ENCODE data around the gene LRRC4C.
"Not testable (repeated sequence)": the region's sequence is repeated elsewhere in the genome, so short reads cannot be mapped to it uniquely, and the experiment has no call there.

LRRC4C gene

DNA sequence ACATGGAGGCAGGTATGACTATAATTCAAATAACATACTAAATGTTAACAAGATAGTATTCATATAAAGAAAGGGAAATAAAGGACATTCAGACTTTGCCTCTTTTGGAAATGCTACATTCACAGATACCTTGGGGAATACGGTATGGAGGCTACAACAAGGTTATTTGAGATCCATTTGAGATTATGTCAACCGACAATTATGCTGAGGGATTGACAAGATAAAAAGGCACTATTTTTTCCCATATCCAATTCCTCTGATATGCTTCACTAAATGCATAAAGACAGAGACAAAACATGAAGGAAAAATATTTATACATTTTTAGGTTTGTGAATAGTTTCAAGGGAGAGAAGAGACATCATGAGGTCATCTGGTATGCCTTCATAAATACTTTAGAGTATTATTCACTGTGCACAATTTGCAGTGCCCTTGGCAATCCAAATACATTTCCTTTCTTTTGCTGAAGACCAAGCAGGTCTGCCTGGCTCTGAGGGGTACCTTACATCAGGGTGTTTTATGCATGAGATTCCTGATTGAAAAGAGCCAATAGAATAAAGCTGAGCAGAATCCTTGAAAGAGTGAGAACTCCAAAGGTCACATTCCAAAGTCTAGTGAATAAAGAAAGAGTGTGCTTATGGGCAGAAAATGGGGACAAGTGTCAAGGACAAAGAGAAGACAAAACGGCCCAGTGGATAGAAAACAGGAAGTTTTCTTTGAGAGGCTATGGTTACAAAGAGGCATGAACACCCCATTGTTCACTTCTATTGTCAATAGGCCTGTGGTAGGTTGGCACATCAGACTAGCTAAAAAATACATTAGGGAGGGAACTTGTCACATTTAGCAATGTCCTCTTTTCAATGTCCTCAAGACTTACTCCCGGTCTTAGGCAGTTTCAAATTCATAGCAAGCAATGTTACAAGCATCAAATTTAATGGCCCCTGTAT, 455.8 kb downstream of the LRRC4C start:
- no peak for DNase-seq

DNA sequence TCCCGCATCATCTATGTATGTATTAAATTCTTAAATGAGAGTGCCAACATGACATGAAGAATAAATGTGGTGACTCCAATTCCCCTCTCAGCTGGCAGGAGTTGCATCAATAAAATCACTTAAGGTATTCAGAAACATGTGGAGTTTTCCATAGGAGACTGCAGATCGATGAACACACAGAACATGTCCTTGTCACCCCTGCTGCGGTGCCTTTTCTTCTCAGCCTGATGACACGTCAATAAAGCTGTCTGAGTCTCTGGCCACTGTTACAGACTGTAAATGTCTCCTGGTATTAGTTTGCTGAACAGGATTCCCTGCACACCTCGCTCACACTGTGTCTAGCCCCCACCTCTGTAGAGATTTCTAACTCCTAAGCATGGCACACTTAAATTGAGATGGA, 460.5 kb downstream of the LRRC4C start:
- DNase-seq: no peak

DNA sequence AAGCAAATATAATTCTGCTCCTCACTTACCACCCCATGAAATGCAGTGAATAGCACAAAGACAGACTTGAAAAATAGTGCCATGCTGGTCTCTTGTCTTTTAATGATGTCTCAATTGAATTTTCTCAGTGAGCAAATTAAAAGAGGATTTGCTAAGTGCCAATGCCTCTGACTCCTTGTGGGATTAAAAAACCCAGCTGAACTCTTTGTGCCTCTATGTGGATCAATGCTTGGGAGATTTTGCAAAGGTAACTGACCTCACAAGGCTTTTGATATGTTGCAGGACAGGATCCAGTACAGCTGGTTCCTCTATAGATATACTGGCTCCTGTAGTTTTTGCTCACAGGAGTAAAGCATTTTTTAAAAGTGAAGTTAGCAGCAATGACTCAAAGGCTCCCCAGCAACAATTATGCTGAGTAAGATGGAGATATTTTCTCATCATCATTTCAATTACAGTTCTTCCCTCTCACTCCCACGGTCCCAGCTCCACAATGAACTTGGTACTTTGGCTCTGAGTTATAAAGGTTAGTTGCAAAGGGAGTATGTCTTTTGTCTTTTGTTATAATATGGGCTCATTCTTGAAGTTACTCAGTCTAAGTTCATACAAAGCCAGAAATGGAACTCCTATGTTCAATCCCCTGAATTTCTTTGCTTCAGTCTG, 471.5 kb downstream of the LRRC4C start:
- no peak for DNase-seq

DNA sequence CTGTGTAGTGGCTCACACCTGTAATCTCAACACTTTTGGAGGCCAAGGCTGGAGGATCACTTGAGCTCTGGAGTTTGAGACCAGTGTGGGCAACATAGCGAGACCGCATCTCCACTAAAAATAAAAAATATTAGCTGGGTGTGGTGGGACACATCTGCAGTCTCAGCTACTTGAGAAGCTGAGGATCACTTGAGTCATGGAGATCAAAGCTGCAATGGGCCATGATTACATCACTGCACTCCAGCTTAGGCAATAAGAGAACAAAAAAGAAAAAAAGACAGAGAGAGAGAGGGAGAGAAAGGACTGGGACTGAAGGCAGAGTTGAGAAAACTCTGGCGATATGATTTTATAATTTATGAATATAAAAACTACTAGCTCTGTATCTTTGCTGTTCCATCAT, 473.1 kb downstream of the LRRC4C start:
- DNase-seq: no peak

DNA sequence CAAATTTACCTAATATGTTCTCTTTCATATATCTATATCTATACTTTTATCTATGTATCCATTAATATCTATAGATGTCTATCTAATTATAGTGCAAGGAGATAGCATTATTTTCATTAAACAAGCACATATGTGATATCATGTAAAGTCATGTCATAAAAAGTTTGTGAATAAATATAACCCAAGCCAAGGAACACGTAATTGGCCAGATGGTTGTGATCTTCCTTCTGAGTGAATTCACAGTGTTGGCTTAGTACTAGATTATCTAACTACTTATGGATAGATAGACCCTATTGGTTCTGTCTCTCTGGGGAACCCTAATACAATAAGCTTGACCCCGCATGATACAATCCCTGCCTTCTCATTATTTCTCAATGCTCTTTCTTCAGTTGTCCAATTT, 484.4 kb downstream of the LRRC4C start:
- DNase-seq: no peak

DNA sequence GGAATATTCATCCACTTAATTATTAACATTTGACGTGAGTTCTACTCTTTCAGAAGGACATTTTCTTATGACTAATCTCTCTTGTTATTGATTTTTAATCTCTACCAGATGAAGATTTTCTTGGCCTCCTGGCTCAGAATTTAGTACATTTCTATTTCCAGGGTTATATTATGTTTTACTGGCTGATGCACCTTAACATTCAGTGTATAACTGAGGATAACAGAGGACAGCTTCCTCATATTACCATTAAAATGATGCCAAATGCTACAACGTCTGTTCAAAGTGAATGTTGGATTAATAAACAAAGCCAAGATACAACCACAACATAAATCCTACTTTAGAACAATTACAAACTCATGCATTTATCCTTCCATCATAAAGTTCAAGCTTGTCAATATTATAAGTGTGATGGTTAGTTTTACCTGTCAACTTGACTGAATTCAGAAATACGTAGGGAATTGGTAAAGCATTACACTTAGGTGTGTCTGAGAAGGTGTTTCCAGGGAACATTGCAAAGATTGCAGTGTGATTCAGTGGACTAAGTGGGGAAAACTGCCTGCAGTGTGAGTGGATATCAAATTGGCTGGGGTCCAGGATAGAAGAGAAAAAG, 485.2 kb downstream of the LRRC4C start:
- DNase-seq: no peak

DNA sequence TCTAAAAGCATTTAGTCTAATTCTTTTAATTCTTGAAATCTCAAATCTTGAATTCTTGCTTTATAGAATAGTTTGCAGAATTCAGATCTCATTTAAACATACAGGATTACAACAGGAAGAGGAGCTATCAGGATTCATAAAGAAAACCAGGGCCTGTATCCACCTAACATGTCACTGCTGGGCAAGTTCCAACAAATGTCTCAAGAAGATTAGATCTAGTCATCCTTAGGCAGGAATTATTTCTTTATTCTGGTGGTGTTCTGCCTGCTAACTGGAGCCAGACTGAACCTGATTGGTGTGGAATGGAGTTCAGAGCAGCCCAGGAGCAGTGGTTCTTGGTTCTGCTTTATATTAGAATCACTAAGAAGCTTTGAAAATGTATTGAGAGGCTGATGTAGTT, 500.7 kb downstream of the LRRC4C start:
- DNase-seq: no peak

DNA sequence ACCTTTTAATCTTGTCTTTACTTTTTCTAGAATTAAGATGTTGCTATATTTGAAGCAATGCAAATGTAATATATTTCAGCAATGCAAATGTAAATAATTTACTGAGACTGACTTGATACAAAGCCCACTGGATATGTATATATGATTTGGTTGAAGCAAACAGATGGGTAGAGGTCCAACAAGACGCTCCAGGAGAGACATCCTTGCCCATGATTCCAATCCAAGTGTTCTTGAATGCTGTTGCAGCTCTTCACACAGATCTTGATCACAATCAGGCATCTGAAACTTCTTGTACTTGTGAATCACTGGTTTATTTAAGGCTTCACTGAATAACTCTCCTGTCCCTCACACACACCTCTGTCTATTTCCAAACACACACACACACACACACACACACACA, 507.0 kb downstream of the LRRC4C start:
- DNase-seq: no peak

DNA sequence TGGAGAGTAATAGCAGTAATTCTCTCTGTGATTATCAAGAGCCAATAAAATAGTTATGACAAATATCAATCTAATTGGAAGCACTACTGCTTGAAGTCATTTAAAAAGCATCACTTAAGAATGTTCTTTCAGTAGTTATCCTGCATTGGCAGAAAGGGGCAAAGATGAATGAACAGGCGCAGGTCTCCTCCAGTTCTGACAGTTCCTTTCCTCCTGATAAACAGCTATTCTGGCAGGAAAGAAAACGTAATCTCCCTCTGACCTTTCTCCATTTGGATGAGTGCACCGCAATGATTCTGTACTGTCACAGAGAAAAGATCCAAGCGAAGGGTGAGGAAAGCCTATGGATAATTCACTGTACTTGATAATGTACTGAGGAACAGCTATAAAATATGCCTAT, 521.5 kb downstream of the LRRC4C start:
- DNase-seq: no peak

DNA sequence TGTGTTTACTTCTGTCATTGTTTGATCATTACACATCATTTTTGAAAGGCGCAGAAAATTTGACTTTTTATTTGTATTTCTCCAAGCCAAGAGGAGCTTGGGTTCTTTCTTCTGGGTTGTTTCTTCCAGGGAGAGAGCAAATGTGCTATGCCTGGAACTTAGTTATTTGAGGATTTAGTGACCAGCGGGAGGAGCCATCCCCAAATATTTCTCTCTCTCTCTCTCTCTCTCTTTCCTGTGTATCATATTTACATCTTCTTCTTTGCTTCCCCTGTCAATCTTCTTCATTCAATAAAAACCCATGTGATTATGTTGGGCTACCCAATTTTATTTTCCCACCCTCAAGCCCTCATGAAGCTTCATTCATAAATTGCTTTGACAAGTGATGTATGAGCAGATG, 534.5 kb downstream of the LRRC4C start:
- no peak for DNase-seq

DNA sequence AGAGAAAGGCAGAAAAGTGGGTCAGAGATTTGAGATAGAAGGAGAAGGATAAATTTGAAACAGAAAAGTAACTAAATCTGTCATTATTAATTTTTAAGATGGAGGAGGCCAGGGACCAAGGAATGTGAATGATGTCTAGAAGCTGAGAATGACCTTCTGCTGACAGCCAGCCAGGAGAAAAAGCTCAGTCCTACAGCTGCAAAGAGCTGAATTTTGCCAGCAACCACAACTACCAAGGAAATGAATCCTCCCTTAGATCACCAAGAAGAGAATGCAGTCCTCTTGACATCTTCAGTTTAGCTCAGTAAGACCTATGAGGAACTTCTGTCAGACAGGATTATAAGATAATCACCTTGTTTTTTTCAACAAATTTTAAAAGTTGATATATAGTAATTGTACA, 538.2 kb downstream of the LRRC4C start:
- DNase-seq: no peak

DNA sequence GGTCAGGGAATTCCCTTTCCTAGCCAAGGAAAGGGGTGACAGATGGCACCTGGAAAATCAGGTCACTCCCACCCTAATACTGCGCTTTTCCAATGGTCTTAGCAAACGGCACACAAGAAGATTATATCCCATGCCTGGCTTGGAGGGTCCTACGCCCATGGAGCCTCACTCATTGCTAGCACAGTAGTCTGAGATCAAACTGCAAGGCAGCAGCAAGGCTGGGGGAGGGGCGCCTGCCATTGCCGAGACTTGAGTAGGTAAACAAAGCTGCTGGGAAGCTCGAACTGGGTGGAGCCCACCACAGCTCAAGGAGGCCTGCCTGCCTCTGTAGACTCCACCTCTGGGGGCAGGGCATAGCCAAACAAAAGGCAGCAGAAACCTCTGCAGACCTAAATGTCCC, 548.7 kb downstream of the LRRC4C start:
- not testable (repeated sequence) for DNase-seq

DNA sequence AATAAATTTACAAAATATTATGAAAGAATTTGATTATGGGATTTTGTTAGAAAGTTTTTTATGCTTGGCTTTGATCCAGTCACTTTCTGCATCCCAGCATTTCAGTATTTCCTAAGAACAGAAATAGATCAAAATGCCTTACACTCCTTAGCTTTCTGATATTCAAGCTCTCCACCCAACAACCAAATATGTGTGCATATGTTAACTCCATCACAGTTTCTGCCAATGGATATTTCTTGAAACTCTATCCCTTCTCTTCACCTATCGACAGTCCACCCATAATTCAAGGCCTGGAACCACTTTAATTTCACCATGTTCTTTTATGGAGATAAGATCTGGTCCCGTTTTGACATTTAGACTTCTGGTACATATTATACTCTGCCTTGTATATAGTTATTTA, 565.0 kb downstream of the LRRC4C start:
- no peak for DNase-seq

DNA sequence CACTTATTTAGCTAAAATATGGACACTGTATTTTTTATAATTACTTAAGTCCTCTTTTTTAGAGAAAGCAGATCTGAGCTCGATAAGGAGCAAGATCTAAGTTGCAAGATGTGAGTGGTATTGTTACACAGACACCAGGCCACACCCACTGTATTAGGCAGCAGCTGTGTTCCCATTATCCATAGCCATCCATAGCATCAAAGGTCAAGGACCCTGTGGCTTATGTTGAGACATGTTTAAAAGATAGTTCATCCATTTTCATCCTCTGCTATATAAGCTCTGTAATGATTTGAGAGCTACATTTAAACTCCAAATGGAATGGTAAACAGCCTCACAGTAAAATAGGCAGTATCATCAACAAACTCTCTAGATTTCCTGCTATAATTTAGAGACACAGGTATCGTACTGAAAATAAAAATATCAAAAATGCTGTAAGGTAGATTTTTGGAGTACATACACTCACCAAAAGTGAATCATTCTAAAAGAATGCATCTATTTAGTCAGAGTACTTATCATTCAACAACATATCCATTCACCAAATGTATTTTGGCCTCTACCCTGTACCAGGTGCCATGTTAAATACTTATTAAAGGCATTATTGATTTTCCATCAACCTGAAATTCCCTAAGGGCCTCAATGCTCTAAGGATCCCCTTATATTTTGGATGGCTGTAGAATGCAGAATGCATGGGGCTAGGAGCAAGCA, 574.0 kb downstream of the LRRC4C start:
- no peak for DNase-seq

DNA sequence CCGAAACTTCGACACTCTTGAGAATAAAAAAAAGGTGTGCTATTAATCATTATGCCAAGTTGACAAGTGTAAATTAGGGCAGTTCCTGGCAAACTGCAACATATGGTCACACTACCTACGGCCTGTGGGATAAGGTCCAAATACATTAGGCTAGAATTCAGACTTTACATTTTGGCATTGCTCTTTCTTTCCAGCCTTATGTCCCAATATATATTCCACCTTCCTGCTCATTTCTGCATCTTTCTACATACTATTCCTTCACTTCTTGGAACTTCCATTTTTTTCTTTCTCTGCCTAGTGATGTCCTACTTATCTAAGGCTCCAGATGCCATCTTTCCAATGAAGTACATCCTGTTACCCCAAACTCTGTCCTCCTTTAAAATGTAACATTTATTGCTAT, 577.2 kb downstream of the LRRC4C start:
- no peak for DNase-seq

DNA sequence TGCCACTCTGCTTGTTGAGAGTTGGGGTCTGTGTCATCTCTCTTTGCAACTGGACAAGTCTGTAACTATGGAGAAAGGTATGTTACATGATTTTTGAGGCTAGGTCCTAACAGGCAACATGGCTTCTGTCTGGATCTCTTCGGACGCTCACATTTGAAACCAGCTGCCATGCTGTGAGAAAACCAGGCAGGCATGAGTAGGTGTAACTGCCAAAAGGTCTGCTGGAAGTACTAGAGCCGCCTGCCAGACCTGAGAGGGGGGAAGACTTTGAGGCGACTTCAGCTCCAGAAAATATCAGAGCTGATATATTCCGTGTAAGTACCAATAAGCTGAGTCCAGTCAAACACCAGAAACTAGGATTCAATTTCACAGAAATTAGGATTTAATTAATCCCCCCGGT, 579.5 kb downstream of the LRRC4C start:
- no peak for DNase-seq

DNA sequence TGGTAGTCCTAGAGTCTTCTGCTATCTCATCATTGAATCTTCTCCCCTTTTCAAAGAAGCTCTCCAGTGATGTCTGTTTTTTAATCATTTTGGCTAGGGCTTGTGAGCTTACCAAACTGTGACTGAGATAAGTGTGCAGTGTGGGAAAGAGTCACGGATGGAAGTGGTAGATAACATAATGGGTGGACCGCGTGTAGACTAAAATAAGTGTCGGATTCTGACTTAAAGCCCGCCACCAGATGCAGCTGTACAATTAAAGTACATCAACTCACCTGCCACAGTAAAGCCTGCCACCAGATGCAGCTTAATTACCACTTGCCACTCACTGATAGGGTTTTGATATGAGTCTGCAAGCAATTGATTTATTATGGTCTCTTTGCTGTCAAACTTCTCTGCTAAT, 581.5 kb downstream of the LRRC4C start:
- DNase-seq: no peak

DNA sequence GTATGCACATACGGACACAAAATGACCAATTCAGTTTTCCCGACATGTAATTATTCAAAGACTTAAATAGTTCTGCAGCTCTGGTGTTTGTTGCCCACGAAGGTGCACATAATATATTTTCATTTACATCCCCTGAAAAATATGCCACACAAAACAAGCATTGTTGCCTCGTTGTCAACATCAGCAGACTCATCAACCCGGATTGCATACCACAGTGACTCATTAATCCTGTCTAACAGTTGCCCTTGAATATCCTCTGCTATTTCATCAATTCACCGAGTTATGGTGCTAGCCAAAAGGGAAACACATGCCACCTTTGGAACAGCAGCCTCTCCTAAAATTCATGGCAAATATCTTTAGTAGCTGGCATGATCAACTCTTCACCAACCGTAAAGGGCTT, 582.2 kb downstream of the LRRC4C start:
- DNase-seq: no peak

DNA sequence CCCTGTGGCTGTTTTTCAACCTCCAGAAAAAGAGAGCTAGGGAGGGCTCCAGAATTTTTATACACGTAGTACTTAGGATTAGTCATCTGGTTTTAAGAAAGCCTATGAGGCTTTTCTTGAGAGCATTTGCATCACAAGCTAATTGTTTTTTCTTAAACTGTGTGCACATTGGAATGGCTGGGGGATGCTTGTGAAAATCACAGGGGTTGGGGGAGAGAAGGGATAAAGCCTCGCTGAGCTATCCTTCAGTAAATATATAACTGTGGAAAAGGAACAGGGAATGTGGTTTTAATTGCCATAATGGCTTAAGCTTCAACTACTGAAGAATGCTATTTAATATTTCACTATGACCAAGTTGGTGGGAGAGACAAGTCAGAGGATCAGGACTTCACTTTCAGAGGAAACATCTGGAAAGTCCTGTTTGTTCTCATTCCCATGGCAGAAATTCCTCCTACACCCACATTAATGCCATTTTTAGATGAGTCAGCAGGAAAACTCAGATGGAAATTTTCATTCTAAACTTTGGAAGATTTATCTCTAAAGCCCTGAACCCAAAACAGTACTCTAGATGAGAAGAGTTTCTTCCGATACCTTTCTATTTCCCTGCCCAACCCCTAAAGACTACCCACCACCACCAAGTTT, 591.3 kb downstream of the LRRC4C start:
- no peak for DNase-seq

DNA sequence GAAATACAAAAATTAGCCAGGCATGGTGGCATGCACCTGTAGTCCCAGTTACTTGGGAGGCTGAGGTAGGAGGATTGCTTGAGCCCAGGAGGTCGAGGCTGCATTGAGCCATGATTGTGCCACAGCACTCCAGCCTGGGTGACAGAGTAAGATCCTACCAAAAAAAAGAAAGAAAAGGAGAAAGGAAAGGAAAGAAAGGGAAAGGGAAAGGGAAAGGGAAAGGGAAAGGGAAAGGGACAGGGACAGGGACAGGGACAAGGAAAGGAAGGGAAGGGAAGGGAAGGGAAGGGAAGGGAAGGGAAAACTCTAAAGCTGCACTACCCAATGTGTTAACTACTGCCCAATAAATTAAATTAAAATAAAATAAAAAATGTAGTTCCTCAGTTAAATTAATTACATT, 601.7 kb downstream of the LRRC4C start:
- DNase-seq: not testable (repeated sequence)

DNA sequence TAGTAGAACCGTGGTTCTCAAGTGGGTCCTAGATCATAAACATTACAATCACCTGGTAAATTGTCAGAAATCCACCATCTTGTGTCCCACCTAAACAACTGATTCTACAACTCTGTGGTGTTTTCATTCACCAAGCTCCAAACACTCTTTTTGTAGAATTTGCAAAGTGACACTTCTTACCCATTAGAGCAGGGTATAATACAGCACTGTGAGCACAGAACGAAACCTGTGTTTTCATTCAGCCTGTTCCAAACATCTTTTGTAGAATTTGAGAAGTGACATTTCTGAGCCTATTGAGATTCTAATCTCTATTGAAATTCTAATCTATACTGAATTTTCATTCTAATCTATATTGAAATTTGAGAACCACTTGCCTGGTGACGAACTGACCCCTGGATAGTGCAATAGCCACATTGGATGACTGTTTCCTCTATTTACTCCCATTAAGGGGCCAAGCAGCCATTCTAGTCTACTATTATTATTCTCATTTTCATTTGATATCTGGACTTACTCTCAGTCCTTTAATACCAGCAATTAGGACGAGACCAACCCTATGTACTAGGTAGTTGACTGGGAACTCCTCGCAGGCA, 616.6 kb downstream of the LRRC4C start:
- no peak for DNase-seq

DNA sequence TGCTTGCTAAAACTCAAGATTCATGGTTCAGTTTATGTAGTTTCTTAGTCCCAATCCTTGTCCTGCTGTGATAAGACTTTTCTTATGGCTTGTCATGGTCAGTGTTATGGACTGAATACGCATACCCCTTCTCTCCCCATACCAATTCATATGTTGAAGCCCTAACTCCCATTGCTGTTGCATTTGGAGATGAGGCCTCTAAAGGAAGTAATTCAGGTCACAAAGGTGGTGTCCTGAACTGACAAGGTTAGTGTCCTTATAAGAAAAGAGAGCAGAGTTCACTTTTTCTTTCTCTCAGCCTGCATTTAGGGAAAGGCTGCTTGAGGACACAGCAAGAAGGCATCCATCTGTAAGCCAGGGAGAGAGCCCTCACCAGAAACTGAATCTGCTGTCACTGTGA, 618.2 kb downstream of the LRRC4C start:
- no peak for DNase-seq
